Transverse colon (tissue), 4 donors: Measurements from ENCODE around the gene PDE4B. TPM values are rescaled to one million over a fixed set of nuclear protein-coding genes. Genes with fewer than 3 reads are reported as not detected.

Source experiments
- DNase-seq: peaks from one replicate; pipeline ENCODE4 v3.0.0-alpha.2; 2019
- H3K27ac ChIP-seq, 4 donors: fragments of 200-600 bp; sonication (generic); 2 replicates each; pipeline ENCODE4 v1.5.1; 2016 to 2018; ENCODE audit warnings: inconsistent platforms in 4 of 4
- H3K27me3 ChIP-seq: fragments of 200-600 bp; sonication (generic); 2 replicates; pipeline ENCODE4 v1.5.1; 2017; ENCODE audit warnings: inconsistent platforms
- H3K36me3 ChIP-seq, 4 donors: fragments of 200-600 bp; sonication (generic); 2 replicates each; pipeline ENCODE4 v1.5.1; 2017 to 2019; ENCODE audit warnings: inconsistent platforms in 4 of 4
- H3K4me1 ChIP-seq, 4 donors: fragments of 200-600 bp; sonication (generic); 2 replicates each; pipeline ENCODE4 v1.5.1; 2017 to 2020; ENCODE audit warnings: inconsistent platforms in 4 of 4
- H3K4me3 ChIP-seq, 4 donors: fragments of 200-600 bp; sonication (generic); 1 replicate in 1 of 4; 2 replicates in 3 of 4; pipeline versions ENCODE4 v1.5.1 to v1.6.1; 2017 to 2019; ENCODE audit warnings: inconsistent platforms in 4 of 4
- H3K9me3 ChIP-seq, 2 donors: fragments of 200-600 bp; sonication (generic); 2 replicates each; pipeline ENCODE4 v1.5.1; 2017 to 2019; ENCODE audit warnings: inconsistent platforms in 2 of 2
- CTCF ChIP-seq, 5 experiments: fragments of 200-600 bp in 3 of 5; fragments of 450-650 bp in 2 of 5; sonication (generic) in 3 of 5; IDR thresholded peaks; 1 replicate in 2 of 5; 2 replicates in 3 of 5; pipeline ENCODE4 v1.5.1; 2016 to 2017; ENCODE audit warnings: antibody characterized with exemption in 5 of 5, inconsistent platforms in 3 of 5, mild to moderate bottlenecking in 2 of 5, moderate library complexity in 1 of 5
- EP300 ChIP-seq: sonication (generic); formaldehyde crosslinking; IDR thresholded peaks from one replicate; pipeline ENCODE4 v1.6.1; 2017; ENCODE audit warnings: antibody characterized with exemption, low read depth
- POLR2A ChIP-seq: fragments of 450-650 bp; IDR thresholded peaks from one replicate; pipeline ENCODE4 v1.6.1; 2016; ENCODE audit warnings: antibody characterized with exemption, mild to moderate bottlenecking, moderate library complexity
- POLR2AphosphoS5 ChIP-seq, 3 donors: sonication (generic); formaldehyde crosslinking; IDR thresholded peaks; one replicate each; pipeline ENCODE4 v1.6.1; 2016; ENCODE audit warnings: antibody characterized with exemption in 3 of 3
- WGBS, 2 donors: methylation state at CpG; one replicate each; pipeline ENCODE4 v1.1.5; 2018; ENCODE audit warnings: low coverage in 1 of 2; 5-methylcytosine and 5-hydroxymethylcytosine counted together
- in situ Hi-C, 4 donors: fragments of 200-750 bp; cut with MboI; loops; one replicate each; pipeline versions ENCODE4 v1.15.0 to v1.15.1; 2017; ENCODE audit warnings: low sequenced_read_pairs in 3 of 4, low pct_ligation_motif_present in 1 of 4, low pct_unique_long_range_greater_than_20kb in 1 of 4
- intact Hi-C: fragments of 100-400 bp; cut with DNase I; formaldehyde crosslinking; loops from one replicate; pipeline ENCODE4 v1.15.1; 2023; ENCODE audit warnings: low total_unique reads
- total RNA-seq, 4 donors: library from RNA; depleted of rRNA; stranded (reverse); fragments of >200 nt; gene quantifications; one replicate each; pipeline ENCODE4 v1.1.0, GENCODE V29; 2016

Gene PDE4B
- total RNA-seq, 4 donors from 2014 or later = 4.5 to 14.8 (median 6.5) TPM

- no peak overlapping the region for H3K27ac ChIP-seq
- WGBS, 2 donors = 67 to 77% methylated on average over 2 of the region's 2 CpGs
- DNase-seq = no peak
- H3K4me3 ChIP-seq = no peak overlapping the region
- TF ChIP-seq CTCF (IDR thresholded peaks at IDR 0.05) (no peak), EP300 (no peak), POLR2AphosphoS5 (IDR thresholded peaks at IDR 0.05) (no peak), POLR2A (no peak)
- H3K36me3 ChIP-seq = no peaks in the 10 kb centered on the region
- intact Hi-C loops = loop anchor here (5.0 kb wide), 1 partner anchor 59 kb away; no protein-coding TSS in a partner anchor
- no peaks in the 10 kb centered on the region for H3K27me3 ChIP-seq
- in situ Hi-C loops = loop anchor here in 1 of 4 donors (25.0 kb wide), 1 partner anchor 464 kb away; no protein-coding TSS in a partner anchor
- no peaks in the 10 kb centered on the region for H3K9me3 ChIP-seq
- peaks cover 16 to 75% (median 30%) of the 10 kb centered on the region in 4 donors for H3K4me1 ChIP-seq
Observed at GRCh38 chr1:66273656-66274055, 481.0 kb downstream of the PDE4B start.

- DNase-seq = no peak
- H3K27me3 ChIP-seq = no peaks in the 10 kb centered on the region
- intact Hi-C loops (loop anchor here (5.0 kb wide), 1 partner anchor 58 kb away; no protein-coding TSS in a partner anchor), in situ Hi-C loops (loop anchor here in 1 of 4 donors (25.0 kb wide), 1 partner anchor 463 kb away; no protein-coding TSS in a partner anchor)
- H3K9me3 ChIP-seq = no peaks in the 10 kb centered on the region
- TF ChIP-seq POLR2A (no peak), CTCF (IDR thresholded peaks at IDR 0.05) (no peak), POLR2AphosphoS5 (IDR thresholded peaks at IDR 0.05) (no peak), EP300 (no peak)
- H3K4me1 ChIP-seq = peaks cover 16 to 76% (median 32%) of the 10 kb centered on the region in 4 donors
- no peaks in the 10 kb centered on the region for H3K36me3 ChIP-seq
- WGBS, 2 donors = 57 to 82% methylated on average over 1 of the region's 1 CpG
- peak overlapping the region in 3 of 4 donors; percentile 6 to 52 (median 19) for H3K27ac ChIP-seq
- no peak overlapping the region for H3K4me3 ChIP-seq
Observed at GRCh38 chr1:66274634-66275033, 481.9 kb downstream of the PDE4B start.

GRCh38 chr1:66275083-66275482 is 482.4 kb downstream of the PDE4B start:
- intact Hi-C loops (no loop called here), in situ Hi-C loops (no loop called here)
- Histone ChIP-seq H3K27ac (peak overlapping the region; percentile 19 to 59 (median 54)), H3K4me1 (peaks cover 16 to 72% (median 31%) of the 10 kb centered on the region in 4 donors), H3K36me3 (no peaks in the 10 kb centered on the region), H3K9me3 (no peaks in the 10 kb centered on the region), H3K4me3 (no peak overlapping the region), H3K27me3 (no peaks in the 10 kb centered on the region)
- WGBS, 2 donors = 100% methylated on average over 1 of the region's 1 CpG; no CpG with 5 or more reads in 1 of the 2 donors
- TF ChIP-seq POLR2AphosphoS5 (IDR thresholded peaks at IDR 0.05) (no peak), EP300 (no peak), POLR2A (no peak), CTCF (IDR thresholded peaks at IDR 0.05) (no peak)
- DNase-seq = no peak

- Histone ChIP-seq H3K9me3 (no peaks in the 10 kb centered on the region), H3K27ac (peak overlapping the region; percentile 19 to 59 (median 54)), H3K27me3 (no peaks in the 10 kb centered on the region), H3K4me1 (peaks cover 16 to 67% (median 27%) of the 10 kb centered on the region in 4 donors), H3K4me3 (no peak overlapping the region), H3K36me3 (no peaks in the 10 kb centered on the region)
- intact Hi-C loops (no loop called here), in situ Hi-C loops (no loop called here)
- TF ChIP-seq CTCF (IDR thresholded peaks at IDR 0.05) (no peak), EP300 (no peak), POLR2AphosphoS5 (IDR thresholded peaks at IDR 0.05) (no peak), POLR2A (no peak)
- DNase-seq = peak; percentile 19
- WGBS, 2 donors = 60 to 73% methylated on average over 2 to 5 of the region's 5 CpGs
Observed at GRCh38 chr1:66275601-66276023, 482.9 kb downstream of the PDE4B start.
